ENCODE results near the gene PPM1B. TPM values are rescaled to one million over a fixed set of nuclear protein-coding genes. Genes with fewer than 3 reads are reported as not detected.

Gene PPM1B
- total RNA-seq, result 10 to 100 TPM; 14.9 to 53.8 (median 19.1) TPM

- H3K27ac ChIP-seq, result peak within 1 kb of the TSS; percentile 97 to 99 (median 99)
- 0 to 2% methylated on average over 14 to 20 of the region's 49 CpGs for WGBS, 2 donors
- no peaks in the 10 kb centered on the region for H3K9me3 ChIP-seq
- DNase-seq, result peak; percentile 100
- H3K36me3 ChIP-seq, result no peaks in the 10 kb centered on the region
- H3K4me1 ChIP-seq, result peaks cover 9 to 46% (median 17%) of the 10 kb centered on the region in 3 donors
- TF ChIP-seq POLR2A (IDR thresholded peaks at IDR 0.05), result peak in 3 of 4 donors; percentile 95 to 99 (median 97)
- TF ChIP-seq CTCF (IDR thresholded peaks at IDR 0.05), result peak in 1 of 6 experiments; percentile 3
- peak within 1 kb of the TSS; percentile 85 to 97 (median 93) for H3K4me3 ChIP-seq
- intact Hi-C loops (cut with DNase I), result no loop called here
- H3K27me3 ChIP-seq, result peaks cover 0 to 4% (median 0%) of the 10 kb centered on the region in 4 donors
Observed at GRCh38 chr2:44168681-44169154, at the start of gene PPM1B. Gene PPM1B, plus strand, starts transcription at chr2:44168875. Its CDS starts 32,325 bp downstream, at chr2:44201200.

- no peak overlapping the region for H3K27ac ChIP-seq
Observed at GRCh38 chr2:44119878-44120277, 48.8 kb upstream of the PPM1B start.

DNA sequence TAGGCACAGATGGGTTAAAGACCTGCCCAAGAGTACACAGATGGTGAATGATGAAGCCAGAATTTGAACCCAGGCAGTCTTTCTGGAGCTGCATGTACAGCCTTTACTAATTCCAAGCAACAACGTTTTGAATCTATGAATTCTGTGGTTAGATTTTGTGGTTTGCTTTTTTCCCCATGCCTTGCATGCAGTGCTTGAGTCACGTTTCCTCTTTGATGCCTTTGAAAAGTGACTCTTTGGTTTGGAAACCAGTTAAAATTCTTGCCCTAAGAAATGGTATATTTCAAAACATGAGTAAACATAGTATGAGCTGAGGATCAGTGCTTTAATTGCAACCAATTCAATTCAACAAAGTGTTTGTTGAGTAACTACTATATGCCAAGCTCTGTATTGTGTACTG is 48.2 kb upstream of the PPM1B start:
- Histone ChIP-seq H3K36me3 (no peaks in the 10 kb centered on the region), H3K9me3 (no peaks in the 10 kb centered on the region), H3K27ac (no peak overlapping the region), H3K4me3 (no peak overlapping the region), H3K27me3 (no peaks in the 10 kb centered on the region), H3K4me1 (no peaks in the 10 kb centered on the region)
- no peak for TF ChIP-seq CTCF (IDR thresholded peaks at IDR 0.05)
- TF ChIP-seq POLR2A (IDR thresholded peaks at IDR 0.05), result no peak
- DNase-seq, result no peak
- WGBS, 2 donors, result 35 to 42% methylated on average over 2 of the region's 2 CpGs
- intact Hi-C loops (cut with DNase I), result no loop called here

More at GRCh38 chr2:44119878-44120277, 48.8 kb upstream of the PPM1B start:
- no peaks in the 10 kb centered on the region for H3K4me1 ChIP-seq
- H3K4me3 ChIP-seq, result no peak overlapping the region
- no peak for TF ChIP-seq POLR2A (IDR thresholded peaks at IDR 0.05)
- no peak for TF ChIP-seq CTCF (IDR thresholded peaks at IDR 0.05)
- H3K27me3 ChIP-seq, result no peaks in the 10 kb centered on the region
- intact Hi-C loops (cut with DNase I), result no loop called here
- no peaks in the 10 kb centered on the region for H3K36me3 ChIP-seq
- no peaks in the 10 kb centered on the region for H3K9me3 ChIP-seq
- no peak for DNase-seq

GRCh38 chr2:44121899-44122298 is 46.8 kb upstream of the PPM1B start:
- 82 to 98% methylated on average over 3 of the region's 3 CpGs for WGBS, 2 donors
- DNase-seq, result no peak
- Histone ChIP-seq H3K27ac (no peak overlapping the region), H3K4me1 (no peaks in the 10 kb centered on the region), H3K4me3 (no peak overlapping the region), H3K27me3 (no peaks in the 10 kb centered on the region), H3K9me3 (no peaks in the 10 kb centered on the region), H3K36me3 (no peaks in the 10 kb centered on the region)
- intact Hi-C loops (cut with DNase I), result no loop called here
- no peak for TF ChIP-seq CTCF (IDR thresholded peaks at IDR 0.05)

GRCh38 chr2:44124500-44124899 is 44.2 kb upstream of the PPM1B start:
- no peak for DNase-seq
- no peak for TF ChIP-seq POLR2A (IDR thresholded peaks at IDR 0.05)
- TF ChIP-seq CTCF (IDR thresholded peaks at IDR 0.05), result no peak
- intact Hi-C loops (cut with DNase I), result no loop called here
- Histone ChIP-seq H3K4me1 (no peaks in the 10 kb centered on the region), H3K4me3 (no peak overlapping the region), H3K27me3 (no peaks in the 10 kb centered on the region), H3K36me3 (no peaks in the 10 kb centered on the region), H3K9me3 (no peaks in the 10 kb centered on the region), H3K27ac (no peak overlapping the region)
- 72 to 82% methylated on average over 5 of the region's 5 CpGs for WGBS, 2 donors

Measured in esophagus squamous epithelium (tissue), 5 donors.